ENCODE data around the gene ATP11C.

DNA sequence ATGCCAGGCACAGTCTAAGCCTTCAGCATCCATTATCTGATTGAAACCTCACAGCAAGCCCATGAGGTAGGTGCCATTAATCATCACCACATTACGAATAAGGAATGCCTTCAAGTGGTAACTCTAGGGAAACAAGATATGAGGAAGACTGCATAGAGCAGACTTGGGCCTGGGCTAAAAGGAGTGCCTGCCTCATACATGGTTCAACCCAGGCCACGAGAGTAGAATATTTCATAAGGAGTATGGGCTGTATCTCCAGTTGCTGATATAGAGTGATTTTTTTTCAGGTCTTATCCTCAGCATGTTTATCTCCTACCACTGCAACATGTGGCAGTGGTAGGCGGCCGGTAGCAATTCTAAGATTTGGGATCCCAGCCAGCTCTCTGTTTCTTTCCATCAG, 51.7 kb downstream of the ATP11C start:
- TF ChIP-seq CTCF (IDR thresholded peaks at IDR 0.05), result no peak
- no peak for TF ChIP-seq POLR2A (IDR thresholded peaks at IDR 0.05)
